ENCODE data around the gene C1orf141.

- TF ChIP-seq, protein P1, sequence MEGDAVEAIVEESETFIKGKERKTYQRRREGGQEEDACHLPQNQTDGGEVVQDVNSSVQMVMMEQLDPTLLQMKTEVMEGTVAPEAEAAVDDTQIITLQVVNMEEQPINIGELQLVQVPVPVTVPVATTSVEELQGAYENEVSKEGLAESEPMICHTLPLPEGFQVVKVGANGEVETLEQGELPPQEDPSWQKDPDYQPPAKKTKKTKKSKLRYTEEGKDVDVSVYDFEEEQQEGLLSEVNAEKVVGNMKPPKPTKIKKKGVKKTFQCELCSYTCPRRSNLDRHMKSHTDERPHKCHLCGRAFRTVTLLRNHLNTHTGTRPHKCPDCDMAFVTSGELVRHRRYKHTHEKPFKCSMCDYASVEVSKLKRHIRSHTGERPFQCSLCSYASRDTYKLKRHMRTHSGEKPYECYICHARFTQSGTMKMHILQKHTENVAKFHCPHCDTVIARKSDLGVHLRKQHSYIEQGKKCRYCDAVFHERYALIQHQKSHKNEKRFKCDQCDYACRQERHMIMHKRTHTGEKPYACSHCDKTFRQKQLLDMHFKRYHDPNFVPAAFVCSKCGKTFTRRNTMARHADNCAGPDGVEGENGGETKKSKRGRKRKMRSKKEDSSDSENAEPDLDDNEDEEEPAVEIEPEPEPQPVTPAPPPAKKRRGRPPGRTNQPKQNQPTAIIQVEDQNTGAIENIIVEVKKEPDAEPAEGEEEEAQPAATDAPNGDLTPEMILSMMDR (IDR thresholded peaks at IDR 0.05): no peak
- no peak for TF ChIP-seq ZFX (IDR thresholded peaks at IDR 0.05; ENCODE audit: borderline replicate concordance)
Observed at GRCh38 chr1:67133177-67133576, 1.6 kb downstream of the C1orf141 start.

Data from 22Rv1 (cell line).